Caco-2 (cell line): ENCODE results near the gene AGBL2. TPM values are rescaled to one million over a fixed set of nuclear protein-coding genes. Genes with fewer than 3 reads are reported as not detected.
"Not testable (repeated sequence)": the region's sequence is repeated elsewhere in the genome, so short reads cannot be mapped to it uniquely, and the experiment has no call there.

Experiments
- BruUV-seq: library from RNA; stranded (reverse); fragments of 400-500 nt; replicated peaks from 2 replicates; lab custom pipeline; 2021; lab: Mats Ljungman, UMichigan
- CTCF ChIA-PET: fragments of 300-600 bp; sonication (Branson Sonifier 250); formaldehyde crosslinking; loops from one replicate; lab custom pipeline; 2022; ENCODE audit warnings: antibody characterized with exemption; lab: Charles Lee
- POLR2A ChIA-PET: fragments of 300-600 bp; sonication (Branson Sonifier 250); formaldehyde crosslinking; loops from one replicate; lab custom pipeline; 2022; ENCODE audit warnings: antibody characterized with exemption; lab: Charles Lee
- DNase-seq, 2 experiments: peaks; one replicate each; pipeline versions ENCODE4 v3.0.0 to v3.0.0-alpha.2; 2020 to 2022
- H3K27me3 ChIP-seq: replicated peaks from 2 replicates; pipeline ENCODE4 v1.6.0; 2011; ENCODE audit warnings: low read length; ENCODE audit not compliant: control insufficient read depth, insufficient read depth
- H3K36me3 ChIP-seq: 2 replicates; pipeline ENCODE4 v1.5.1; 2011; ENCODE audit warnings: low read length; ENCODE audit not compliant: control insufficient read depth, insufficient read depth
- H3K4me1 ChIP-seq: fragments of 250-450 bp; sonication (Bioruptor Pico); 2 replicates; pipeline ENCODE4 v1.5.1; 2020; ENCODE audit warnings: mild to moderate bottlenecking
- H3K4me3 ChIP-seq: 2 replicates; pipeline ENCODE4 v1.5.1; 2011; ENCODE audit warnings: low read depth, mild to moderate bottlenecking, control low read depth, low read length
- H3K9me3 ChIP-seq: fragments of 250-450 bp; sonication (Bioruptor Pico); 2 replicates; pipeline ENCODE4 v1.5.1; 2020; ENCODE audit warnings: mild to moderate bottlenecking, moderate library complexity
- H3K27ac Mint-ChIP-seq: one replicate; pipeline ENCODE4 v1.8.0; 2022; ENCODE audit warnings: mixed read lengths; ENCODE audit not compliant: unreplicated experiment
- H3K27me3 Mint-ChIP-seq: one replicate; pipeline ENCODE4 v1.8.0; 2022; ENCODE audit warnings: mixed read lengths; ENCODE audit not compliant: insufficient read depth, unreplicated experiment
- H3K36me3 Mint-ChIP-seq: one replicate; pipeline ENCODE4 v1.8.0; 2022; ENCODE audit warnings: mild to moderate bottlenecking, mixed read lengths; ENCODE audit not compliant: insufficient read depth, unreplicated experiment
- H3K4me1 Mint-ChIP-seq: one replicate; pipeline ENCODE4 v1.8.0; 2022; ENCODE audit warnings: low read depth, mixed read lengths; ENCODE audit not compliant: unreplicated experiment
- H3K4me3 Mint-ChIP-seq: one replicate; pipeline ENCODE4 v1.8.0; 2022; ENCODE audit warnings: mild to moderate bottlenecking, moderate library complexity, mixed read lengths; ENCODE audit not compliant: unreplicated experiment
- H3K9me3 Mint-ChIP-seq: one replicate; pipeline ENCODE4 v1.8.0; 2022; ENCODE audit warnings: mixed read lengths; ENCODE audit not compliant: unreplicated experiment
- intact Hi-C: fragments of 100-400 bp; cut with micrococcal nuclease; formaldehyde crosslinking; loops from one replicate; pipeline ENCODE4 v1.10.0; 2022; ENCODE audit not compliant: unreplicated experiment
- total RNA-seq: library from RNA; stranded (reverse); gene quantifications from 2 replicates; pipeline ENCODE4 v1.2.3, GENCODE V29; 2022
- TF ChIP-seq, protein P1 (sequence below), 2 experiments: fragments of 200-600 bp in 1 of 2; IDR thresholded peaks; 1 replicate in 1 of 2; 2 replicates in 1 of 2; pipeline versions ENCODE4 v1.5.1 to v1.8.0; 2011 to 2022; ENCODE audit warnings: antibody characterized with exemption in 1 of 2, control low read depth in 1 of 2, inconsistent platforms in 1 of 2, low read depth in 1 of 2, low read length in 1 of 2, mild to moderate bottlenecking in 1 of 2, moderate library complexity in 1 of 2; ENCODE audit not compliant: insufficient read depth in 1 of 2, severe bottlenecking in 1 of 2, unreplicated experiment in 1 of 2

AGBL2 gene
- total RNA-seq, 1 experiment from 2014 or later, result 2.9 TPM

- TF ChIP-seq, protein P1, sequence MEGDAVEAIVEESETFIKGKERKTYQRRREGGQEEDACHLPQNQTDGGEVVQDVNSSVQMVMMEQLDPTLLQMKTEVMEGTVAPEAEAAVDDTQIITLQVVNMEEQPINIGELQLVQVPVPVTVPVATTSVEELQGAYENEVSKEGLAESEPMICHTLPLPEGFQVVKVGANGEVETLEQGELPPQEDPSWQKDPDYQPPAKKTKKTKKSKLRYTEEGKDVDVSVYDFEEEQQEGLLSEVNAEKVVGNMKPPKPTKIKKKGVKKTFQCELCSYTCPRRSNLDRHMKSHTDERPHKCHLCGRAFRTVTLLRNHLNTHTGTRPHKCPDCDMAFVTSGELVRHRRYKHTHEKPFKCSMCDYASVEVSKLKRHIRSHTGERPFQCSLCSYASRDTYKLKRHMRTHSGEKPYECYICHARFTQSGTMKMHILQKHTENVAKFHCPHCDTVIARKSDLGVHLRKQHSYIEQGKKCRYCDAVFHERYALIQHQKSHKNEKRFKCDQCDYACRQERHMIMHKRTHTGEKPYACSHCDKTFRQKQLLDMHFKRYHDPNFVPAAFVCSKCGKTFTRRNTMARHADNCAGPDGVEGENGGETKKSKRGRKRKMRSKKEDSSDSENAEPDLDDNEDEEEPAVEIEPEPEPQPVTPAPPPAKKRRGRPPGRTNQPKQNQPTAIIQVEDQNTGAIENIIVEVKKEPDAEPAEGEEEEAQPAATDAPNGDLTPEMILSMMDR (IDR thresholded peaks at IDR 0.05; ENCODE audit: insufficient read depth in 1 of 2, low read depth in 1 of 2, low read length in 1 of 2, severe bottlenecking in 1 of 2, unreplicated experiment in 1 of 2), result no peak
- Mint-ChIP-seq H3K27me3 (no peaks in the 10 kb centered on the region), H3K4me3 (no peak overlapping the region), H3K4me1 (no peaks in the 10 kb centered on the region), H3K36me3 (peaks cover 15% of the 10 kb centered on the region), H3K9me3 (no peaks in the 10 kb centered on the region), H3K27ac (no peak overlapping the region)
- Histone ChIP-seq H3K4me3 (no peak overlapping the region), H3K36me3 (no peaks in the 10 kb centered on the region), H3K4me1 (peaks cover 8% of the 10 kb centered on the region; the same call in 1 of the 2 replicates), H3K9me3 (no peaks in the 10 kb centered on the region), H3K27me3 (no peaks in the 10 kb centered on the region)
- CTCF ChIA-PET, result no interaction called here
- intact Hi-C loops, result loop anchor here (10.0 kb wide), 1 partner anchor 209 kb away; no protein-coding TSS in a partner anchor
- no peak for DNase-seq
- BruUV-seq, result no TSS peak
- POLR2A ChIA-PET, result no interaction called here
These were observed 69.7 kb downstream of the AGBL2 start for GRCh38 chr11:47645500-47645899.

DNA sequence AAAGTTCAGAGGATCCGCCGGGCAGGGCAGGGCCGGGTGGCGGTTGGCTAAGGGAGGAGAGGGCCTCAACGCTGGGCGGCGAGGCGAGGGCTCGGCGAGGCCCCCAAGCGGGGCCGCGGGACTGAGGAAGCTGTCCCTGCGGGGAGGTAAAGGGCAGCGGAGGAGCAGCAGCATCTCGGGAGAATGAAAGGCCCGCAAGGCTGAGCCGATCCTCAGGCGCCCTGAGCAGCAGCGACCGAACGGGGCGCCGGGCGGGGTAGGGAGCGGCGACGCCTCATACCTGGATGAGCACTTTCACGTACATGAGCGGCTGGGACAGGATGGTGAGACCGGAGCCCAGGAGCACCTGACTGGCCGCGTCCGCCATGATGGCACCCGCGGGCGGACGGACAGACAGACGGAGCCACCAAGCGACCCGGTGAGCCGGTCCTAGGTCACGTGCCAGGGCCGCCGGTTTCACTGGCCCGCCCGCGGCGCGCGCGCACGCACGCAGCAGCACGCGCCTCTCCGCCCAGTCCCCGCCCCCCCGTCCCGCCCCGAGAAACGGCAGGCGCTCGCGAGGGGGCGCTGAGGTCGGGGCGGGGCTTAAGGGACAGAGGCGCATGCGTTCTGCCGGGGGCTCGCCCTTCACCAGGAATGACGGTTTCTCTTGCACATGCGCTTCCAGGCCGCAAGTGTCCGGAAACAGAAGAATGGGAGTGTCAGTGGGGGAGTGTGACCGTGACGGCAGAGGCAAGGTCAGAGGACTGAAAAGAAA is 72.9 kb downstream of the AGBL2 start, which contains the start of gene MTCH2:
TSS of gene MTCH2 (minus strand) at position 461 of the 757 bp plus-strand sequence. CDS start at position 367, 94 bp downstream.
- POLR2A ChIA-PET, result no interaction called here
- TF ChIP-seq, protein P1 (IDR thresholded peaks at IDR 0.05; ENCODE audit: insufficient read depth in 1 of 2, low read depth in 1 of 2, low read length in 1 of 2, severe bottlenecking in 1 of 2, unreplicated experiment in 1 of 2), result peak in 1 of 2 experiments; percentile 53
- Mint-ChIP-seq H3K4me3 (peak within 1 kb of the TSS; percentile 99), H3K27ac (peak within 1 kb of the TSS; percentile 98), H3K27me3 (no peaks in the 10 kb centered on the region), H3K4me1 (no peaks in the 10 kb centered on the region), H3K9me3 (no peaks in the 10 kb centered on the region), H3K36me3 (peaks cover 38% of the 10 kb centered on the region)
- CTCF ChIA-PET, result interaction anchor here (0.5 to 0.8 kb wide), 2 partner anchors 66 to 85 kb away, joined by 4 to 6 read pairs; no protein-coding TSS in a partner anchor
- Histone ChIP-seq H3K4me1 (peaks cover 8% of the 10 kb centered on the region; the same call in 1 of the 2 replicates), H3K36me3 (no peaks in the 10 kb centered on the region), H3K4me3 (peak within 1 kb of the TSS; percentile 87), H3K27me3 (no peaks in the 10 kb centered on the region), H3K9me3 (no peaks in the 10 kb centered on the region)
- DNase-seq, result peak; percentile 97
- intact Hi-C loops, result loop anchor here (1.0 to 10.0 kb wide), 4 partner anchors 73 to 213 kb away; partner anchors contain the start of genes AGBL2 and FNBP4
- no TSS peak for BruUV-seq

GRCh38 chr11:47641600-47642098 is 73.5 kb downstream of the AGBL2 start:
- Histone ChIP-seq H3K9me3 (no peaks in the 10 kb centered on the region), H3K4me3 (peak overlapping the region; percentile 87), H3K36me3 (no peaks in the 10 kb centered on the region), H3K4me1 (peaks cover 8% of the 10 kb centered on the region; the same call in 1 of the 2 replicates), H3K27me3 (no peaks in the 10 kb centered on the region)
- Mint-ChIP-seq H3K36me3 (peaks cover 44% of the 10 kb centered on the region), H3K4me1 (no peaks in the 10 kb centered on the region), H3K27ac (peak overlapping the region; percentile 98), H3K27me3 (no peaks in the 10 kb centered on the region), H3K4me3 (peak overlapping the region; percentile 99), H3K9me3 (no peaks in the 10 kb centered on the region)
- no peak for DNase-seq
- TF ChIP-seq, protein P1 (IDR thresholded peaks at IDR 0.05; ENCODE audit: insufficient read depth in 1 of 2, low read depth in 1 of 2, low read length in 1 of 2, severe bottlenecking in 1 of 2, unreplicated experiment in 1 of 2), result no peak
- CTCF ChIA-PET, result no interaction called here
- BruUV-seq, result TSS peak; percentile 81
- POLR2A ChIA-PET, result no interaction called here
- intact Hi-C loops, result loop anchor here (1.0 to 10.0 kb wide), 4 partner anchors 73 to 213 kb away; partner anchors contain the start of genes AGBL2 and FNBP4

GRCh38 chr11:47640506-47640905 is 74.7 kb downstream of the AGBL2 start:
- H3K4me1 ChIP-seq, POLR2A ChIA-PET, DNase-seq, H3K36me3 ChIP-seq, H3K27ac Mint-ChIP-seq, H3K9me3 ChIP-seq, H3K27me3 ChIP-seq, H3K27me3 Mint-ChIP-seq, H3K9me3 Mint-ChIP-seq, CTCF ChIA-PET, BruUV-seq, H3K4me1 Mint-ChIP-seq, H3K4me3 ChIP-seq: not testable (repeated sequence)
- H3K4me3 Mint-ChIP-seq, result peak overlapping the region; percentile 99
- H3K36me3 Mint-ChIP-seq, result peaks cover 56% of the 10 kb centered on the region
- intact Hi-C loops, result loop anchor here (10.0 kb wide), 1 partner anchor 214 kb away; no protein-coding TSS in a partner anchor
